Spleen (tissue), 11 donors: ENCODE data around the gene HIVEP3. TPM values are rescaled to one million over a fixed set of nuclear protein-coding genes. Genes with fewer than 3 reads are reported as not detected.

Source experiments
- DNase-seq: peaks from one replicate; pipeline ENCODE4 v3.0.0-alpha.2; 2020
- H3K27ac ChIP-seq, 8 donors: fragments of 200-600 bp; sonication (generic) in 7 of 8; 1 replicate in 4 of 8; 2 replicates in 4 of 8; pipeline versions ENCODE4 v1.5.0 to v1.8.0; 2016 to 2021; ENCODE audit warnings: inconsistent platforms in 4 of 8, mild to moderate bottlenecking in 4 of 8, moderate library complexity in 1 of 8
- H3K27me3 ChIP-seq, 7 donors: fragments of 200-600 bp; sonication (generic) in 6 of 7; replicated peaks in 1 of 7; 1 replicate in 4 of 7; 2 replicates in 3 of 7; pipeline versions ENCODE4 v1.5.0 to v1.8.0; 2016 to 2021; ENCODE audit warnings: inconsistent platforms in 3 of 7, mild to moderate bottlenecking in 1 of 7
- H3K36me3 ChIP-seq, 6 donors: fragments of 200-600 bp; sonication (generic) in 5 of 6; 1 replicate in 4 of 6; 2 replicates in 2 of 6; pipeline versions ENCODE4 v1.5.0 to v1.8.0; 2016 to 2021; ENCODE audit warnings: inconsistent platforms in 2 of 6
- H3K4me1 ChIP-seq, 6 donors: fragments of 200-600 bp; sonication (generic) in 5 of 6; 1 replicate in 3 of 6; 2 replicates in 3 of 6; pipeline versions ENCODE4 v1.5.0 to v1.8.0; 2016 to 2021; ENCODE audit warnings: inconsistent platforms in 3 of 6
- H3K4me3 ChIP-seq, 8 donors: fragments of 200-600 bp; sonication (generic) in 7 of 8; 1 replicate in 4 of 8; 2 replicates in 4 of 8; pipeline versions ENCODE4 v1.5.0 to v1.8.0; 2016 to 2021; ENCODE audit warnings: inconsistent platforms in 4 of 8, mild to moderate bottlenecking in 4 of 8, moderate library complexity in 2 of 8
- H3K9me3 ChIP-seq, 8 donors: fragments of 200-600 bp; sonication (generic) in 7 of 8; 1 replicate in 4 of 8; 2 replicates in 4 of 8; pipeline versions ENCODE4 v1.5.0 to v1.8.0; 2016 to 2021; ENCODE audit warnings: inconsistent platforms in 4 of 8
- POLR2A ChIP-seq, 3 donors: fragments of 450-650 bp; IDR thresholded peaks; one replicate each; pipeline ENCODE4 v1.5.1; 2017; ENCODE audit warnings: antibody characterized with exemption in 3 of 3, mild to moderate bottlenecking in 1 of 3
- POLR2AphosphoS5 ChIP-seq, 3 donors: sonication (generic); formaldehyde crosslinking; IDR thresholded peaks; one replicate each; pipeline ENCODE4 v1.5.1; 2017; ENCODE audit warnings: antibody characterized with exemption in 3 of 3
- WGBS, 5 donors: extraction: QIAGEN DNeasy Blood & Tissue Kit in 3 of 5; methylation state at CpG; one replicate each; pipeline versions ENCODE4 v1.1.5 to v1.1.7; 2013 to 2018; 5-methylcytosine and 5-hydroxymethylcytosine counted together
- intact Hi-C: fragments of 100-400 bp; cut with DNase I; formaldehyde crosslinking; loops from one replicate; pipeline ENCODE4 v1.15.0; 2023; ENCODE audit warnings: low total_unique reads
- polyA plus RNA-seq, 3 donors: library from polyadenylated mRNA; stranded (reverse); fragments of 200-250 nt; gene quantifications; one replicate each; pipeline ENCODE4 v1.2.1, GENCODE V29; 2013
- total RNA-seq, 7 donors: library from RNA; depleted of rRNA in 3 of 7; stranded (reverse); fragments of >200 nt in 3 of 7; fragmentation: NEBNext Ultra II Directional in 4 of 7; extraction: Animal tissue kit (Norgen Biotek cat#: 25700) in 4 of 7; gene quantifications; one replicate each; pipeline versions ENCODE4 v1.1.0 to v1.2.1, GENCODE V29; 2016 to 2021
- TF ChIP-seq, protein P1 (sequence below), 11 experiments: fragments of 200-600 bp in 7 of 11; fragments of 450-650 bp in 4 of 11; sonication (generic) in 4 of 11; IDR thresholded peaks in 8 of 11; conservative IDR thresholded peaks in 3 of 11; 1 replicate in 7 of 11; 2 replicates in 4 of 11; pipeline versions ENCODE4 v1.4.0 to v1.8.0; 2016 to 2021; ENCODE audit warnings: antibody characterized with exemption in 11 of 11, inconsistent platforms in 4 of 11, mild to moderate bottlenecking in 1 of 11
- donor health status: healthy with polysubstance abuse.
- donor health status: DM: no; HTN: no; CAD: no; lungs with moderate emphysema.
- donor health status: DM: no; HTN: no; CAD: no.
- donor health status: Bipolar disorder and iron deficiency.
- donor health status: healthy.
- donor health status: DM: no; HTN: no; CAD: no.
- donor health status: DM: yes; HTN: yes; CAD: no.

HIVEP3 gene
- total and polyA plus RNA-seq, 10 donors = 2.4 to 21.2 (median 8.2) TPM

- no peaks in the 10 kb centered on the region for H3K27me3 ChIP-seq
- H3K27ac ChIP-seq = no peak overlapping the region
- H3K4me1 ChIP-seq = no peaks in the 10 kb centered on the region
- no peaks in the 10 kb centered on the region for H3K36me3 ChIP-seq
- H3K9me3 ChIP-seq = peaks cover 0 to 17% (median 14%) of the 10 kb centered on the region in 8 donors
- no peak overlapping the region for H3K4me3 ChIP-seq
- intact Hi-C loops = no loop called here
- DNase-seq = no peak
- no peak for TF ChIP-seq POLR2AphosphoS5 (IDR thresholded peaks at IDR 0.05)
- no peak for TF ChIP-seq POLR2A (IDR thresholded peaks at IDR 0.05)
- TF ChIP-seq, protein P1, sequence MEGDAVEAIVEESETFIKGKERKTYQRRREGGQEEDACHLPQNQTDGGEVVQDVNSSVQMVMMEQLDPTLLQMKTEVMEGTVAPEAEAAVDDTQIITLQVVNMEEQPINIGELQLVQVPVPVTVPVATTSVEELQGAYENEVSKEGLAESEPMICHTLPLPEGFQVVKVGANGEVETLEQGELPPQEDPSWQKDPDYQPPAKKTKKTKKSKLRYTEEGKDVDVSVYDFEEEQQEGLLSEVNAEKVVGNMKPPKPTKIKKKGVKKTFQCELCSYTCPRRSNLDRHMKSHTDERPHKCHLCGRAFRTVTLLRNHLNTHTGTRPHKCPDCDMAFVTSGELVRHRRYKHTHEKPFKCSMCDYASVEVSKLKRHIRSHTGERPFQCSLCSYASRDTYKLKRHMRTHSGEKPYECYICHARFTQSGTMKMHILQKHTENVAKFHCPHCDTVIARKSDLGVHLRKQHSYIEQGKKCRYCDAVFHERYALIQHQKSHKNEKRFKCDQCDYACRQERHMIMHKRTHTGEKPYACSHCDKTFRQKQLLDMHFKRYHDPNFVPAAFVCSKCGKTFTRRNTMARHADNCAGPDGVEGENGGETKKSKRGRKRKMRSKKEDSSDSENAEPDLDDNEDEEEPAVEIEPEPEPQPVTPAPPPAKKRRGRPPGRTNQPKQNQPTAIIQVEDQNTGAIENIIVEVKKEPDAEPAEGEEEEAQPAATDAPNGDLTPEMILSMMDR (IDR thresholded peaks at IDR 0.05 in 8 of 11, conservative IDR thresholded peaks at IDR 0.05 in 3 of 11) = no peak
Observed at GRCh38 chr1:41942278-41942677, 23.6 kb upstream of the HIVEP3 start.

GRCh38 chr1:41941381-41941780 lies 22.7 kb upstream of the HIVEP3 start:
- no peak overlapping the region for H3K4me3 ChIP-seq
- H3K27me3 ChIP-seq = no peaks in the 10 kb centered on the region
- 47 to 93% (median 66%) methylated on average over 1 of the region's 1 CpG for WGBS, 5 donors
- TF ChIP-seq POLR2A (IDR thresholded peaks at IDR 0.05) (no peak), POLR2AphosphoS5 (IDR thresholded peaks at IDR 0.05) (no peak)
- intact Hi-C loops = no loop called here
- no peak overlapping the region for H3K27ac ChIP-seq
- DNase-seq = no peak
- no peaks in the 10 kb centered on the region for H3K36me3 ChIP-seq
- no peaks in the 10 kb centered on the region for H3K4me1 ChIP-seq
- H3K9me3 ChIP-seq = peaks cover 0 to 17% (median 14%) of the 10 kb centered on the region in 8 donors

GRCh38 chr1:41939194-41939593 lies 20.5 kb upstream of the HIVEP3 start:
- Histone ChIP-seq H3K27ac (no peak overlapping the region), H3K4me1 (no peaks in the 10 kb centered on the region), H3K36me3 (no peaks in the 10 kb centered on the region), H3K27me3 (no peaks in the 10 kb centered on the region), H3K4me3 (no peak overlapping the region), H3K9me3 (peaks cover 0 to 12% (median 9%) of the 10 kb centered on the region in 8 donors)
- WGBS, 5 donors = 75 to 90% (median 87%) methylated on average over 5 of the region's 5 CpGs
- TF ChIP-seq, protein P1 (IDR thresholded peaks at IDR 0.05 in 8 of 11, conservative IDR thresholded peaks at IDR 0.05 in 3 of 11) = no peak
- intact Hi-C loops = no loop called here
- DNase-seq = no peak

GRCh38 chr1:41936107-41936506 lies 17.4 kb upstream of the HIVEP3 start:
- H3K27me3 ChIP-seq = no peaks in the 10 kb centered on the region
- H3K9me3 ChIP-seq = no peaks in the 10 kb centered on the region
- H3K36me3 ChIP-seq = no peaks in the 10 kb centered on the region
- no peaks in the 10 kb centered on the region for H3K4me1 ChIP-seq
- no peak overlapping the region for H3K27ac ChIP-seq
- 66 to 85% (median 72%) methylated on average over 2 of the region's 2 CpGs for WGBS, 5 donors
- intact Hi-C loops = no loop called here
- no peak for DNase-seq
- no peak for TF ChIP-seq POLR2AphosphoS5 (IDR thresholded peaks at IDR 0.05)
- no peak for TF ChIP-seq POLR2A (IDR thresholded peaks at IDR 0.05)
- TF ChIP-seq, protein P1 (IDR thresholded peaks at IDR 0.05 in 8 of 11, conservative IDR thresholded peaks at IDR 0.05 in 3 of 11) = no peak
- H3K4me3 ChIP-seq = no peak overlapping the region

GRCh38 chr1:41935226-41935625 lies 16.5 kb upstream of the HIVEP3 start:
- Histone ChIP-seq H3K27me3 (no peaks in the 10 kb centered on the region), H3K9me3 (no peaks in the 10 kb centered on the region), H3K27ac (no peak overlapping the region), H3K4me3 (no peak overlapping the region), H3K36me3 (no peaks in the 10 kb centered on the region), H3K4me1 (no peaks in the 10 kb centered on the region)
- intact Hi-C loops = no loop called here
- 48 to 77% (median 69%) methylated on average over 1 of the region's 1 CpG for WGBS, 5 donors
- TF ChIP-seq POLR2A (IDR thresholded peaks at IDR 0.05) (no peak), POLR2AphosphoS5 (IDR thresholded peaks at IDR 0.05) (no peak)
- TF ChIP-seq, protein P1 (IDR thresholded peaks at IDR 0.05 in 8 of 11, conservative IDR thresholded peaks at IDR 0.05 in 3 of 11) = no peak
- DNase-seq = no peak
